Keratinocyte (primary cell): ENCODE results near the gene CDIPT.

Source experiments
- EZH2 ChIP-seq: IDR thresholded peaks from one replicate; pipeline ENCODE4 v1.6.1; 2012; ENCODE audit warnings: inconsistent platforms, mild to moderate bottlenecking, low read length, moderate library complexity
- TF ChIP-seq, protein P1 (sequence below), 3 experiments: IDR thresholded peaks in 1 of 3; conservative IDR thresholded peaks in 1 of 3; optimal IDR thresholded peaks in 1 of 3; 2 replicates in 2 of 3; 3 replicates in 1 of 3; pipeline versions ENCODE3 to v1.5.1; 2011; ENCODE audit warnings: low read length in 3 of 3, mild to moderate bottlenecking in 3 of 3, moderate library complexity in 2 of 3, control low read depth in 1 of 3, inconsistent platforms in 1 of 3; ENCODE audit not compliant: insufficient read depth in 2 of 3; ENCODE audit errors: extremely low read depth in 1 of 3

DNA sequence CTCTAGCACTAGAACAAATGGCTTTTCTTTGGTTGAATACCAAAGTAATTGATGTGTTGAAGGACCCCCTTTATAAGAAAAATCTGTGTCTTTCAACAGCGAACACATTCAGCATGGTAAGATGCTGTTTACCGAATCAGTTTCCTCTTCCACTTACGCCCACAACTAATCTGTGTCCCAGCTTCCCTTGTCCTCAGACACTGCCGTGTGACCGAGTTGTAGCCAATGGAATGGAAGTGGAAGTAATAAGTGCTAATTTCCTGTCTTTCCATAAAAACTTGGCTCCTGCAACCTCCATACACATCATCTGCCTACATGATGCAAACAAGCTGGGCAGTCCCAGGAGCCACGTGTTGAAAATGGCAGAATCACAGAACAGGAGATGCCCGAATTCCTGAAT is 10.4 kb downstream of the CDIPT start:
- TF ChIP-seq, protein P1, sequence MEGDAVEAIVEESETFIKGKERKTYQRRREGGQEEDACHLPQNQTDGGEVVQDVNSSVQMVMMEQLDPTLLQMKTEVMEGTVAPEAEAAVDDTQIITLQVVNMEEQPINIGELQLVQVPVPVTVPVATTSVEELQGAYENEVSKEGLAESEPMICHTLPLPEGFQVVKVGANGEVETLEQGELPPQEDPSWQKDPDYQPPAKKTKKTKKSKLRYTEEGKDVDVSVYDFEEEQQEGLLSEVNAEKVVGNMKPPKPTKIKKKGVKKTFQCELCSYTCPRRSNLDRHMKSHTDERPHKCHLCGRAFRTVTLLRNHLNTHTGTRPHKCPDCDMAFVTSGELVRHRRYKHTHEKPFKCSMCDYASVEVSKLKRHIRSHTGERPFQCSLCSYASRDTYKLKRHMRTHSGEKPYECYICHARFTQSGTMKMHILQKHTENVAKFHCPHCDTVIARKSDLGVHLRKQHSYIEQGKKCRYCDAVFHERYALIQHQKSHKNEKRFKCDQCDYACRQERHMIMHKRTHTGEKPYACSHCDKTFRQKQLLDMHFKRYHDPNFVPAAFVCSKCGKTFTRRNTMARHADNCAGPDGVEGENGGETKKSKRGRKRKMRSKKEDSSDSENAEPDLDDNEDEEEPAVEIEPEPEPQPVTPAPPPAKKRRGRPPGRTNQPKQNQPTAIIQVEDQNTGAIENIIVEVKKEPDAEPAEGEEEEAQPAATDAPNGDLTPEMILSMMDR (optimal IDR thresholded peaks at IDR 0.05 in 1 of 3, IDR thresholded peaks at IDR 0.05 in 1 of 3, conservative IDR thresholded peaks at IDR 0.05 in 1 of 3; ENCODE audit: extremely low read depth in 1 of 3, insufficient read depth in 2 of 3, low read length in 3 of 3): no peak
- no peak for TF ChIP-seq EZH2
